HCT116 (cell line): ENCODE results near the gene MTHFD1L. TPM values are rescaled to one million over a fixed set of nuclear protein-coding genes. Genes with fewer than 3 reads are reported as not detected.

Experiments
- ATAC-seq: fragments of 200-7000 bp; cut with Tn5 transposase; 2 replicates; pipeline ENCODE4 v1.9.1; 2020; ENCODE audit warnings: mild to moderate bottlenecking, moderate library complexity
- BruUV-seq: library from RNA; stranded (reverse); fragments of 400-500 nt; replicated peaks from 2 replicates; lab custom pipeline; 2021; lab: Mats Ljungman, UMichigan
- CTCF ChIA-PET: fragments of 300-600 bp; sonication (Branson Sonifier 250); formaldehyde crosslinking; loops from one replicate; lab custom pipeline; 2021; ENCODE audit warnings: antibody characterized with exemption; lab: Charles Lee
- POLR2A ChIA-PET: fragments of 300-600, 350-600 bp; sonication (Branson Sonifier 250); formaldehyde crosslinking; loops from one replicate; lab custom pipeline; 2021; ENCODE audit warnings: antibody characterized with exemption; lab: Charles Lee
- RAD21 ChIA-PET, 2 experiments: fragments of 300-600 bp; sonication (Branson Sonifier 250); formaldehyde crosslinking; loops; one replicate each; lab custom pipeline; 2023; ENCODE audit warnings: low total read pairs in 2 of 2; ENCODE audit not compliant: uncharacterized antibody in 2 of 2, unreplicated experiment in 2 of 2, low non-redundant PET in 1 of 2; lab: Charles Lee
- DNase-seq: peaks from one replicate; pipeline ENCODE4 v3.0.0-alpha.2; 2010; ENCODE audit warnings: low read depth, low spot score
- H2AFZ ChIP-seq: fragments of 200-600 bp; shearing (Covaris generic), sonication (generic); 2 replicates; pipeline ENCODE4 v1.6.1; 2017; ENCODE audit warnings: low read depth, mixed run types, mixed read lengths, antibody characterized with exemption, low read length; ENCODE audit not compliant: poor library complexity, severe bottlenecking
- H3K27ac ChIP-seq: 2 replicates; pipeline ENCODE4 v1.5.1; 2012; ENCODE audit warnings: low read depth, low read length
- H3K27me3 ChIP-seq: fragments of 200-600 bp; sonication (generic); 2 replicates; pipeline ENCODE4 v1.6.1; 2016; ENCODE audit warnings: mixed run types, low read length, mixed read lengths; ENCODE audit not compliant: insufficient read depth
- H3K36me3 ChIP-seq, 2 experiments: fragments of 200-500 bp in 1 of 2; fragments of 200-600 bp in 1 of 2; sonication (Bioruptor generic) in 1 of 2; sonication (generic) in 1 of 2; 2 replicates each; pipeline versions ENCODE4 v1.5.1 to v1.6.1; 2014 to 2016; ENCODE audit warnings: low read length in 2 of 2, inconsistent platforms in 1 of 2, mixed read lengths in 1 of 2, mixed run types in 1 of 2; ENCODE audit not compliant: insufficient read depth in 2 of 2, control insufficient read depth in 1 of 2
- H3K4me1 ChIP-seq, 2 experiments: fragments of 200-600 bp in 1 of 2; sonication (generic) in 1 of 2; 2 replicates each; pipeline versions ENCODE4 v1.5.1 to v1.6.1; 2012 to 2017; ENCODE audit warnings: low read length in 2 of 2, inconsistent platforms in 1 of 2, mild to moderate bottlenecking in 1 of 2, mixed read lengths in 1 of 2, mixed run types in 1 of 2, moderate library complexity in 1 of 2; ENCODE audit not compliant: insufficient read depth in 2 of 2, control insufficient read depth in 1 of 2
- H3K4me2 ChIP-seq: fragments of 200-600 bp; sonication (generic); 2 replicates; pipeline ENCODE4 v1.6.1; 2017; ENCODE audit warnings: mixed run types, low read length, mixed read lengths
- H3K4me3 ChIP-seq, 2 experiments: fragments of 200-600 bp in 1 of 2; sonication (generic) in 1 of 2; replicated peaks in 1 of 2; 2 replicates each; pipeline ENCODE4 v1.5.1; 2011 to 2016; ENCODE audit warnings: low read length in 2 of 2, control low read depth in 1 of 2, low read depth in 1 of 2, mild to moderate bottlenecking in 1 of 2, mixed read lengths in 1 of 2, mixed run types in 1 of 2
- H3K79me2 ChIP-seq: fragments of 200-600 bp; sonication (generic); 2 replicates; pipeline ENCODE4 v1.6.1; 2017; ENCODE audit warnings: mild to moderate bottlenecking, mixed run types, low read length, moderate library complexity, mixed read lengths; ENCODE audit not compliant: insufficient read depth
- H3K9ac ChIP-seq: fragments of 200-600 bp; sonication (generic); 2 replicates; pipeline ENCODE4 v1.6.1; 2016; ENCODE audit warnings: low read length, mixed read lengths
- H3K9me2 ChIP-seq: fragments of 200-600 bp; sonication (generic), shearing (Covaris generic); 2 replicates; pipeline ENCODE4 v1.6.1; 2017; ENCODE audit warnings: mixed run types, mild to moderate bottlenecking, moderate library complexity; ENCODE audit not compliant: insufficient read depth
- H3K9me3 ChIP-seq, 2 experiments: fragments of 200-500 bp in 1 of 2; fragments of 200-600 bp in 1 of 2; sonication (Bioruptor generic) in 1 of 2; sonication (generic) in 1 of 2; 2 replicates each; pipeline ENCODE4 v1.6.1; 2014 to 2017; ENCODE audit warnings: low read length in 2 of 2, mixed read lengths in 2 of 2, inconsistent platforms in 1 of 2, low read depth in 1 of 2, mild to moderate bottlenecking in 1 of 2, mixed run types in 1 of 2, moderate library complexity in 1 of 2; ENCODE audit not compliant: control insufficient read depth in 1 of 2, insufficient read depth in 1 of 2
- H4K20me1 ChIP-seq: fragments of 200-600 bp; sonication (generic), shearing (Covaris generic); 2 replicates; pipeline ENCODE4 v1.6.1; 2017; ENCODE audit warnings: mixed run types, mild to moderate bottlenecking, moderate library complexity; ENCODE audit not compliant: insufficient read depth
- CEBPB ChIP-seq: IDR thresholded peaks from 2 replicates; pipeline ENCODE4 v1.6.1; 2012; ENCODE audit warnings: low read depth
- EGR1 ChIP-seq: IDR thresholded peaks from 2 replicates; pipeline ENCODE4 v1.6.1; 2012; ENCODE audit warnings: low read depth
- ELF1 ChIP-seq: IDR thresholded peaks from 2 replicates; pipeline ENCODE4 v1.6.1; 2012; ENCODE audit warnings: low read depth, borderline replicate concordance
- JUND ChIP-seq: IDR thresholded peaks from 2 replicates; pipeline ENCODE4 v1.6.1; 2012
- POLR2A ChIP-seq: IDR thresholded peaks from 2 replicates; pipeline ENCODE4 v1.7.0; 2011; ENCODE audit warnings: borderline replicate concordance; ENCODE audit not compliant: insufficient read depth, insufficient read length; ENCODE audit errors: extremely low read depth
- RAD21 ChIP-seq: IDR thresholded peaks from 2 replicates; pipeline ENCODE4 v1.6.1; 2012; ENCODE audit warnings: low read depth, mild to moderate bottlenecking
- SIN3A ChIP-seq: IDR thresholded peaks from 2 replicates; pipeline ENCODE4 v1.6.1; 2012; ENCODE audit warnings: low read depth
- SP1 ChIP-seq: IDR thresholded peaks from 2 replicates; pipeline ENCODE4 v1.6.1; 2012; ENCODE audit warnings: low read depth
- SRF ChIP-seq: IDR thresholded peaks from 2 replicates; pipeline ENCODE4 v1.6.1; 2012; ENCODE audit warnings: low read depth
- TCF7L2 ChIP-seq: IDR thresholded peaks from 2 replicates; pipeline ENCODE4 v1.7.0; 2011; ENCODE audit warnings: borderline replicate concordance, inconsistent platforms; ENCODE audit not compliant: insufficient read depth, insufficient read length; ENCODE audit errors: extremely low read depth
- YY1 ChIP-seq: IDR thresholded peaks from 2 replicates; pipeline ENCODE4 v1.6.1; 2011; ENCODE audit warnings: low read length, low read depth, moderate library complexity, mild to moderate bottlenecking; ENCODE audit not compliant: insufficient replicate concordance; ENCODE audit errors: extremely low read depth
- intact Hi-C: fragments of 100-400 bp; cut with micrococcal nuclease; formaldehyde crosslinking; loops from 2 replicates; pipeline ENCODE4 v1.10.0; 2022
- total RNA-seq: library from RNA; stranded (reverse); gene quantifications from one replicate; pipeline ENCODE4 v1.2.1, GENCODE V29; 2021; ENCODE audit not compliant: unreplicated experiment
- TF ChIP-seq, protein P1 (sequence below), 3 experiments: fragments of 200-600 bp in 1 of 3; sonication (generic) in 1 of 3; IDR thresholded peaks in 2 of 3; conservative IDR thresholded peaks in 1 of 3; 2 replicates each; pipeline ENCODE4 v1.5.1; 2012 to 2017; ENCODE audit warnings: low read depth in 2 of 3, low read length in 2 of 3, antibody characterized with exemption in 1 of 3, borderline replicate concordance in 1 of 3, control low read depth in 1 of 3, mild to moderate bottlenecking in 1 of 3, mixed read lengths in 1 of 3, mixed run types in 1 of 3, moderate library complexity in 1 of 3; ENCODE audit not compliant: insufficient read depth in 1 of 3
- TF ChIP-seq, protein P2 (sequence below): IDR thresholded peaks from 2 replicates; pipeline ENCODE4 v1.6.1; 2012
- TF ChIP-seq, protein P3 (sequence below): IDR thresholded peaks from 2 replicates; pipeline ENCODE4 v1.6.1; 2012

MTHFD1L gene
- total RNA-seq, 1 experiment from 2014 or later, result 127 TPM

DNA sequence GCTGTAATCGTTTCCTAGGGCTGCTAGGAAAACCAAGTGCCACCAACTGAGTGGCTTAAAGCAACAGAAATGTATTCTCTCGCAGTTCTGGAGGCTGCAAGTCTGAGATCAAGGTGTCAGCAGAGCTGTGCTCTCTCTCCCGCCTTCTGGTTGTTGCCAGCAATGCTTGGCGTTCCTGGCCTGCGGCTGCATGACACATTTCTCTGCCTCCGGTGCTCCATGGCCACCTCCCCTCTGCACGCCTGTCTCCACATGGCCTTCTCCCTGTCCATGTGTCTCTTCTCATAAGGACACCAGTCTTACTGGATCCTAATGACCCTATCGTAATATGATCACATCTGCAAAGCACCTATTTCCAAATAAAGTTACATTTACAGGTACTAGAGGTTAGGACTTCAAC is 282.6 kb downstream of the MTHFD1L start:
- ATAC-seq (no peak), DNase-seq (no peak)
- no peak overlapping the region for H3K9ac ChIP-seq
- H3K4me1 ChIP-seq, result peaks cover 0 to 3% of the 10 kb centered on the region in 2 experiments; a peak in 1 of 4 replicates
- H3K4me3 ChIP-seq, result no peak overlapping the region
- ChIA-PET POLR2A (no interaction called here), RAD21 (no interaction called here), CTCF (no interaction called here)
- no peaks in the 10 kb centered on the region for H4K20me1 ChIP-seq
- intact Hi-C loops, result no loop called here
- H2AFZ ChIP-seq, result no peak overlapping the region
- H3K4me2 ChIP-seq, result no peak overlapping the region
- no peaks in the 10 kb centered on the region for H3K79me2 ChIP-seq
- no peaks in the 10 kb centered on the region for H3K36me3 ChIP-seq
- no peaks in the 10 kb centered on the region for H3K9me2 ChIP-seq
- no peak overlapping the region for H3K27ac ChIP-seq
- no peak for TF ChIP-seq RAD21
- TF ChIP-seq, protein P1, sequence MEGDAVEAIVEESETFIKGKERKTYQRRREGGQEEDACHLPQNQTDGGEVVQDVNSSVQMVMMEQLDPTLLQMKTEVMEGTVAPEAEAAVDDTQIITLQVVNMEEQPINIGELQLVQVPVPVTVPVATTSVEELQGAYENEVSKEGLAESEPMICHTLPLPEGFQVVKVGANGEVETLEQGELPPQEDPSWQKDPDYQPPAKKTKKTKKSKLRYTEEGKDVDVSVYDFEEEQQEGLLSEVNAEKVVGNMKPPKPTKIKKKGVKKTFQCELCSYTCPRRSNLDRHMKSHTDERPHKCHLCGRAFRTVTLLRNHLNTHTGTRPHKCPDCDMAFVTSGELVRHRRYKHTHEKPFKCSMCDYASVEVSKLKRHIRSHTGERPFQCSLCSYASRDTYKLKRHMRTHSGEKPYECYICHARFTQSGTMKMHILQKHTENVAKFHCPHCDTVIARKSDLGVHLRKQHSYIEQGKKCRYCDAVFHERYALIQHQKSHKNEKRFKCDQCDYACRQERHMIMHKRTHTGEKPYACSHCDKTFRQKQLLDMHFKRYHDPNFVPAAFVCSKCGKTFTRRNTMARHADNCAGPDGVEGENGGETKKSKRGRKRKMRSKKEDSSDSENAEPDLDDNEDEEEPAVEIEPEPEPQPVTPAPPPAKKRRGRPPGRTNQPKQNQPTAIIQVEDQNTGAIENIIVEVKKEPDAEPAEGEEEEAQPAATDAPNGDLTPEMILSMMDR (IDR thresholded peaks at IDR 0.05 in 2 of 3, conservative IDR thresholded peaks at IDR 0.05 in 1 of 3; ENCODE audit: borderline replicate concordance in 1 of 3, insufficient read depth in 1 of 3, low read depth in 2 of 3, low read length in 2 of 3), result no peak
- no peak for TF ChIP-seq CEBPB
- no peak for TF ChIP-seq JUND
- no peak for TF ChIP-seq POLR2A
- TF ChIP-seq EGR1, result no peak
- no peak for TF ChIP-seq TCF7L2
- TF ChIP-seq, protein P2, sequence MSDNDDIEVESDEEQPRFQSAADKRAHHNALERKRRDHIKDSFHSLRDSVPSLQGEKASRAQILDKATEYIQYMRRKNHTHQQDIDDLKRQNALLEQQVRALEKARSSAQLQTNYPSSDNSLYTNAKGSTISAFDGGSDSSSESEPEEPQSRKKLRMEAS, result no peak
- TF ChIP-seq, protein P3, sequence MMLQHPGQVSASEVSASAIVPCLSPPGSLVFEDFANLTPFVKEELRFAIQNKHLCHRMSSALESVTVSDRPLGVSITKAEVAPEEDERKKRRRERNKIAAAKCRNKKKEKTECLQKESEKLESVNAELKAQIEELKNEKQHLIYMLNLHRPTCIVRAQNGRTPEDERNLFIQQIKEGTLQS, result no peak
- TF ChIP-seq SRF, result no peak
- no peak for TF ChIP-seq ELF1
- no peak for TF ChIP-seq SIN3A
- TF ChIP-seq YY1, result no peak
- TF ChIP-seq SP1, result no peak
- no TSS peak for BruUV-seq
- no peaks in the 10 kb centered on the region for H3K27me3 ChIP-seq
- no peaks in the 10 kb centered on the region for H3K9me3 ChIP-seq
